ENCODE data around the gene YWHAQ. TPM values are rescaled to one million over a fixed set of nuclear protein-coding genes. Genes with fewer than 3 reads are reported as not detected.

The YWHAQ gene
- total and polyA plus RNA-seq, 2 donors from 2014 or later = 168 to 262 TPM

DNA sequence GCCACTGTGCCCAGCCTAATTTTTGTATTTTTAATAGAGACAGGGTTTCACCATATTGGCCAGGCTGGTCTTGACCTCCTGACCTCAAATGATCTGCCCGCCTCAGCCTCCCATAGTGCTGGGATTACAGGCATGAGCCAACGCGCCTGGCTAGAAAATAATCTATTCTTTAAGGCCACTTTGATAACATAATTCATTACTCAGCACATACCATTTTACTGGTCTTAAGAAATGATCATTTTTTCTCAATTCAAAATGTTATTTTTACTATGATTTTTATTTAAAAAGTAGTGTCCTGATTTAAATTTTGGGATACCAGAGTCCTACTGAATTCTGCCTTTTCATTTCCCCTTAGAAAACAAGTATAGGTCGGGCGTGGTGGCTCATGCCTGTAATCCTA, 48.2 kb downstream of the YWHAQ start:
- Histone ChIP-seq H3K27ac (ENCODE audit: low read depth in 2 of 2, low read length in 2 of 2) (no peak overlapping the region), H3K9ac (ENCODE audit: low read length in 3 of 3) (no peak overlapping the region), H3K9me3 (ENCODE audit: control insufficient read depth in 2 of 3, insufficient read depth in 1 of 3, low read length in 3 of 3) (no peaks in the 10 kb centered on the region), H3K27me3 (ENCODE audit: control insufficient read depth, insufficient read depth, low read length) (no peaks in the 10 kb centered on the region), H3K4me3 (ENCODE audit: low read length in 3 of 3) (no peak overlapping the region), H3K36me3 (ENCODE audit: control insufficient read depth in 2 of 3, insufficient read depth in 3 of 3, low read length in 3 of 3) (peaks cover 11 to 14% (median 14%) of the 10 kb centered on the region in 3 donors), H3K4me1 (ENCODE audit: control insufficient read depth in 2 of 3, insufficient read depth in 2 of 3, low read depth in 1 of 3, low read length in 3 of 3) (no peaks in the 10 kb centered on the region)
- FAIRE-seq (no peak), DNase-seq (no peak)
- intact Hi-C loops (cut with DNase I) = no loop called here
- TF ChIP-seq, protein P1, sequence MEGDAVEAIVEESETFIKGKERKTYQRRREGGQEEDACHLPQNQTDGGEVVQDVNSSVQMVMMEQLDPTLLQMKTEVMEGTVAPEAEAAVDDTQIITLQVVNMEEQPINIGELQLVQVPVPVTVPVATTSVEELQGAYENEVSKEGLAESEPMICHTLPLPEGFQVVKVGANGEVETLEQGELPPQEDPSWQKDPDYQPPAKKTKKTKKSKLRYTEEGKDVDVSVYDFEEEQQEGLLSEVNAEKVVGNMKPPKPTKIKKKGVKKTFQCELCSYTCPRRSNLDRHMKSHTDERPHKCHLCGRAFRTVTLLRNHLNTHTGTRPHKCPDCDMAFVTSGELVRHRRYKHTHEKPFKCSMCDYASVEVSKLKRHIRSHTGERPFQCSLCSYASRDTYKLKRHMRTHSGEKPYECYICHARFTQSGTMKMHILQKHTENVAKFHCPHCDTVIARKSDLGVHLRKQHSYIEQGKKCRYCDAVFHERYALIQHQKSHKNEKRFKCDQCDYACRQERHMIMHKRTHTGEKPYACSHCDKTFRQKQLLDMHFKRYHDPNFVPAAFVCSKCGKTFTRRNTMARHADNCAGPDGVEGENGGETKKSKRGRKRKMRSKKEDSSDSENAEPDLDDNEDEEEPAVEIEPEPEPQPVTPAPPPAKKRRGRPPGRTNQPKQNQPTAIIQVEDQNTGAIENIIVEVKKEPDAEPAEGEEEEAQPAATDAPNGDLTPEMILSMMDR (IDR thresholded peaks at IDR 0.05; ENCODE audit: borderline replicate concordance, extremely low read depth, insufficient read depth) = no peak

DNA sequence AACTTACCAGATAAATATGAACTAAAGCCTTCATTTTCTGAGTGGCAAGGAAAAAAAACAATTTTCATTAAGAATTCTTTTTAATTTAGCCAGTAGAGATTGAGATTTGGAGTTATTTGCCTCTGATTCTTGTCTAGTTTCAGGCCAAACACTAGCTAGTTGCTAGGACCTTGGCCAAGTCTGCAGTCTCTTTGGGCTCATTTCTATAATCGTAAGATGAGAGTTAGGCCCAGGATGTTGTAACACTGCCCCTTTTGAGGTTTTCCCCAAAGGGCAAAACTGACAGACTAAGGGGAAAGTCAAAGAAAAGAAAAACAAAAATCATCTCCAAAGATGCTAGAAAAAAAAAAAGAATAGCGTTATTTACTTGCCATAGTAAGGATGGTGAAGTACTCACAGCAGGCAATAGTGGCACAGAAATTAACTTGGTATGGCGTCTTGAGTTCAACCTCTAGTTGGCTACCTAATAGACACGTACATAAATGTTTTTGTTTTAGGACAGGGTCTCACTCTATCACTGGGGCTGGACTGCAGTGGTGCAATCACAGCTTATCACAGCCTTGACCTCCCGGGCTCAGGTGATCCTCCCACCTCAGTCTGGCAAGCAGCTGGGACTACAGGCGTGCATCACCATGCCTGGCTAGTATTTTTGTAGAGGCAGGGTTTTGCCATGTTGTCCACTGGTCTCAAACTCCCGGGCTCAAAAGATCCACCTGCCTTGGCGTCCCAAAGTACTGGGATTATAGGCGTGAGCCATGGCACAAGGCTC, 52.1 kb downstream of the YWHAQ start:
- no peak overlapping the region for H3K9ac ChIP-seq (ENCODE audit: low read length in 3 of 3)
- DNase-seq (no peak), FAIRE-seq (no peak)
- H3K27ac ChIP-seq (ENCODE audit: low read depth in 2 of 2, low read length in 2 of 2) = no peak overlapping the region
- no peaks in the 10 kb centered on the region for H3K9me3 ChIP-seq (ENCODE audit: control insufficient read depth in 2 of 3, insufficient read depth in 1 of 3, low read length in 3 of 3)
- peaks cover 0 to 4% (median 2%) of the 10 kb centered on the region in 3 donors for H3K36me3 ChIP-seq (ENCODE audit: control insufficient read depth in 2 of 3, insufficient read depth in 3 of 3, low read length in 3 of 3)
- no peak overlapping the region for H3K4me3 ChIP-seq (ENCODE audit: low read length in 3 of 3)
- H3K4me1 ChIP-seq (ENCODE audit: control insufficient read depth in 2 of 3, insufficient read depth in 2 of 3, low read depth in 1 of 3, low read length in 3 of 3) = no peaks in the 10 kb centered on the region
- intact Hi-C loops (cut with DNase I) = no loop called here
- no peaks in the 10 kb centered on the region for H3K27me3 ChIP-seq (ENCODE audit: control insufficient read depth, insufficient read depth, low read length)
- TF ChIP-seq, protein P1 (IDR thresholded peaks at IDR 0.05; ENCODE audit: borderline replicate concordance, extremely low read depth, insufficient read depth) = no peak

DNA sequence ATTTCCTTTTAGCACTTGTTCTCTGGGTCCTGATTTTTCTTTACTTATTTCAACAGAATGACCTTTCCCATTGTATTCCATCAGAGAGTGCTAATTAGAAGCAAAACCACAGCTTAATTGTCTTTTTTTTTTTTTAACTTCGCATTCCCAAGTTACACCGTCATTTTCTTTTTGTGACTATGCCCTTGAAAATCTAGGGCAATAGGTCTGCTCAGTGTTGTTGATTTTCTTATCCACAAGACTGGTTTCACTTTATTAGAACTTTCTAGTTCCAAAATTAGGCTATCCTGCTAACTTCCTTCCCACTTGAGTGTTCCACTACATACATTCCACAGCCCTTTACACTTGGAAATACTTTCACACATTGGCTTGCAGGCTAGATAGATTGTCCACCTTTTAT, 56.5 kb downstream of the YWHAQ start:
- Histone ChIP-seq H3K4me1 (ENCODE audit: control insufficient read depth in 2 of 3, insufficient read depth in 2 of 3, low read depth in 1 of 3, low read length in 3 of 3) (no peaks in the 10 kb centered on the region), H3K9me3 (ENCODE audit: control insufficient read depth in 2 of 3, insufficient read depth in 1 of 3, low read length in 3 of 3) (no peaks in the 10 kb centered on the region), H3K27me3 (ENCODE audit: control insufficient read depth, insufficient read depth, low read length) (no peaks in the 10 kb centered on the region), H3K27ac (ENCODE audit: low read depth in 2 of 2, low read length in 2 of 2) (peak overlapping the region in 1 of 2 donors; percentile 51), H3K9ac (ENCODE audit: low read length in 3 of 3) (no peak overlapping the region), H3K4me3 (ENCODE audit: low read length in 3 of 3) (no peak overlapping the region), H3K36me3 (ENCODE audit: control insufficient read depth in 2 of 3, insufficient read depth in 3 of 3, low read length in 3 of 3) (no peaks in the 10 kb centered on the region)
- FAIRE-seq = no peak
- DNase-seq = no peak
- TF ChIP-seq, protein P1 (IDR thresholded peaks at IDR 0.05; ENCODE audit: borderline replicate concordance, extremely low read depth, insufficient read depth) = no peak
- intact Hi-C loops (cut with DNase I) = no loop called here
